ENCODE measurements around the gene DNAAF1.

GRCh38 chr16:84214451-84215066 lies 69.5 kb downstream of the DNAAF1 start:
- TF ChIP-seq POLR2AphosphoS5 (IDR thresholded peaks at IDR 0.05; ENCODE audit: low read depth) (no peak), CTCF (conservative IDR thresholded peaks at IDR 0.05; ENCODE audit: low read depth in 2 of 2) (no peak), CREB1 (CRISPR knock-in tag; IDR thresholded peaks at IDR 0.05; ENCODE audit: low read depth) (no peak), ZNF114 (CRISPR knock-in tag; IDR thresholded peaks at IDR 0.05) (no peak), ETS1 (IDR thresholded peaks at IDR 0.05) (no peak), JUNB (IDR thresholded peaks at IDR 0.05; ENCODE audit: unreplicated experiment) (no peak), EZH2phosphoT487 (IDR thresholded peaks at IDR 0.05; ENCODE audit: unreplicated experiment) (no peak), REST (IDR thresholded peaks at IDR 0.05; ENCODE audit: unreplicated experiment) (no peak), EZH2 (IDR thresholded peaks at IDR 0.05; ENCODE audit: low read depth, unreplicated experiment) (no peak), STAT1 (IDR thresholded peaks at IDR 0.05; ENCODE audit: unreplicated experiment) (no peak), ZNF331 (CRISPR knock-in tag; IDR thresholded peaks at IDR 0.05; ENCODE audit: low read depth) (no peak), ZNF462 (CRISPR knock-in tag; IDR thresholded peaks at IDR 0.05) (no peak)
